Neural crest cell (in vitro differentiated cells): ENCODE data around the gene KLF11. TPM values are rescaled to one million over a fixed set of nuclear protein-coding genes. Genes with fewer than 3 reads are reported as not detected.

ENCODE experiments used
- DNase-seq: peaks from one replicate; pipeline ENCODE4 v3.0.0; 2021; ENCODE audit warnings: low read depth, mixed read lengths, low spot score
- H3K27ac Mint-ChIP-seq: one replicate; pipeline ENCODE4 v1.8.0; 2021; ENCODE audit warnings: mild to moderate bottlenecking, mixed read lengths; ENCODE audit not compliant: unreplicated experiment
- H3K27me3 Mint-ChIP-seq: 2 replicates; pipeline ENCODE4 v1.8.0; 2021; ENCODE audit warnings: low read depth, mild to moderate bottlenecking, mixed read lengths
- H3K36me3 Mint-ChIP-seq: 2 replicates; pipeline ENCODE4 v1.8.0; 2021; ENCODE audit warnings: low read depth, mild to moderate bottlenecking, mixed read lengths
- H3K4me1 Mint-ChIP-seq: 2 replicates; pipeline ENCODE4 v1.8.0; 2021; ENCODE audit warnings: mixed read lengths
- H3K4me3 Mint-ChIP-seq: one replicate; pipeline ENCODE4 v1.8.0; 2021; ENCODE audit warnings: mild to moderate bottlenecking, mixed read lengths
- H3K9me3 Mint-ChIP-seq: 2 replicates; pipeline ENCODE4 v1.8.0; 2021; ENCODE audit warnings: mixed read lengths
- CTCF ChIP-seq: fragments of 200-600 bp; sonication (generic); conservative IDR thresholded peaks from 2 replicates; pipeline ENCODE4 v1.5.0; 2021; ENCODE audit warnings: antibody characterized with exemption, mild to moderate bottlenecking
- total RNA-seq: library from RNA; stranded (reverse); gene quantifications from 2 replicates; pipeline ENCODE4 v1.2.1, GENCODE V29; 2021

KLF11 gene
- total RNA-seq, 1 donor from 2014 or later: 8.2 TPM

DNA sequence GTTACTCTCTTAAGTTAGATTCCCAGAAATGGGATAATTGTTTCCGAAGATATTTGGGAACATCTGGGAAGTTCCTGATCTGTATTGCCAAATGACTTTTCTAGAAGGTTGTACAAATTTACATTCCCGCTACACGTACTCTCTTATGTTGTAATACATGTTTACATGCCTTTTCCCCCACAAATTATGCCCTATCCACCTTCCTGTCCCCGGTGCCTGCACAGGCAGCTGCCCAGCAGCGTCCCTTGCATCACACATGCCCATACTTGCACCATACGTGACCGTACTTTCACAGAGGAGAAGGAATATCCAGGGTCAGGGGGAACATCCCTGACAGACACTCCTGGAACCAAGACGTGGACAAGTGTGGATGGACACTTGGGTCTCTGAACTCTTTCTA is 24.2 kb upstream of the KLF11 start:
- H3K27ac Mint-ChIP-seq: no peak overlapping the region
- peaks cover 14% of the 10 kb centered on the region for H3K27me3 Mint-ChIP-seq
- no peak overlapping the region for H3K4me3 Mint-ChIP-seq
- no peaks in the 10 kb centered on the region for H3K9me3 Mint-ChIP-seq
- no peaks in the 10 kb centered on the region for H3K4me1 Mint-ChIP-seq
- no peaks in the 10 kb centered on the region for H3K36me3 Mint-ChIP-seq
- no peak for DNase-seq
- TF ChIP-seq CTCF: no peak

- no peaks in the 10 kb centered on the region for H3K36me3 Mint-ChIP-seq
- no peak overlapping the region for H3K4me3 Mint-ChIP-seq
- no peak for DNase-seq
- no peaks in the 10 kb centered on the region for H3K4me1 Mint-ChIP-seq
- no peak overlapping the region for H3K27ac Mint-ChIP-seq
- no peak for TF ChIP-seq CTCF
- H3K27me3 Mint-ChIP-seq: peaks cover 14% of the 10 kb centered on the region
- H3K9me3 Mint-ChIP-seq: no peaks in the 10 kb centered on the region
Measured at GRCh38 chr2:10019602-10020400, 23.5 kb upstream of the KLF11 start.

DNA sequence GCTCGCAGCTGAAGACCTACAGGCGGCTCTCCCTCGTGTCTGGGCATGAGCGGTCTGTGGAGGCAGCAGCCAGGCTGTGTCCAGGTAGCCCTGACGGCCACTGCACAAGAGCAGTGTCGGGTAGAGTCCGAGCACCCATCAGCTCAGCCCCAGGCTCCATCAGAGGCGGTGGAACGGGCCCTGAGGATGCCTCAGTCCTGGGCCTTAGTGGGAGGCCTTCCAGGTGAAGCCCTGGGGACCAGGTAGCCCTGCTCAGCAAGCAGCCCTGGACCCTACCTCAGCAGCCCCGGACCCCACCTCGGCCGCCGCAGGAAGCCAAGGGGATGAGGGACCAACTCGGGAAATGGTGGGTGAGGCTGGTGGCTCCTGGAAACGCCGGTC is 21.3 kb upstream of the KLF11 start:
- no peaks in the 10 kb centered on the region for H3K9me3 Mint-ChIP-seq
- DNase-seq: no peak
- H3K27me3 Mint-ChIP-seq: peaks cover 14% of the 10 kb centered on the region
- H3K4me1 Mint-ChIP-seq: no peaks in the 10 kb centered on the region
- no peak overlapping the region for H3K27ac Mint-ChIP-seq
- no peak overlapping the region for H3K4me3 Mint-ChIP-seq
- TF ChIP-seq CTCF: no peak
- no peaks in the 10 kb centered on the region for H3K36me3 Mint-ChIP-seq

- Mint-ChIP-seq H3K27ac (no peak overlapping the region), H3K36me3 (no peaks in the 10 kb centered on the region), H3K27me3 (peaks cover 14% of the 10 kb centered on the region), H3K4me3 (no peak overlapping the region), H3K9me3 (no peaks in the 10 kb centered on the region), H3K4me1 (no peaks in the 10 kb centered on the region)
- no peak for DNase-seq
- no peak for TF ChIP-seq CTCF
Measured at GRCh38 chr2:10022445-10022844, 20.9 kb upstream of the KLF11 start.

DNA sequence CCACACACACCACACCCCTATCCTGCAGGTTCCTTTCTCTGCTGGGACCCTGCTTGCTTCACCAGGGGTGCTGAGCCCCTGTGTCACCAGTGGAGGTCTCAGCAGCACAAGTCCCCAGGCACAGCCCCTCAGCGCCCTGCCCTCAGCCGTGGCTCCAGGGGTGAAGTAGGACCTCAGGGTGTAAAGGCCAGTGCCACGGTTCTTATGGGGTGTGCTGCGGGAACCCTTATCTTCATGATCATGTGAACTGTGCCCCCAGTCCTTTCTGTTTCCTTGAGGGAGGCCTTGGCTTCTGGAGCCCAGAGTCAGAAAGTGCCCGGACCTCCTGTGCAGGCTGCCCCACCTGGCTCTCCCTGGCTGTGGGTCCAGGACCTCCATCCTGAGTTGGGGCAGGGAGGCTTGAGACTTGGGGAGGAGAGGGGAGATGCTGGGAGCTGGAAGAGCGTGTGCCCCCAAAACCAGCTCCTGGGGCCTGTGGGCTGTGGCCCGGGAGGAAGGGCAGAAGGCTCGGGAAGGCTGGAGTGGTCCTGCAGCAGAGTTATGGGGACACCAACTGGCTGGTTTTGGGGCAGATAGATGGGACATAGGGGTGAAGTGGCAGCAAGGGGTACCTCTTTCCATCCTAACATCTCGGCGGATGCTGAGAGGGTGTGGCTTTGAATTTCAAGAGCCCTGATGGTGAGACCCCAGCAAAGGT is 20.2 kb upstream of the KLF11 start:
- Mint-ChIP-seq H3K36me3 (no peaks in the 10 kb centered on the region), H3K4me3 (no peak overlapping the region), H3K27me3 (peaks cover 12% of the 10 kb centered on the region), H3K9me3 (no peaks in the 10 kb centered on the region), H3K4me1 (no peaks in the 10 kb centered on the region), H3K27ac (no peak overlapping the region)
- DNase-seq: no peak
- no peak for TF ChIP-seq CTCF
